H1 (cell line): Measurements from ENCODE around the gene IP6K1. TPM values are rescaled to one million over a fixed set of nuclear protein-coding genes. Genes with fewer than 3 reads are reported as not detected.

ENCODE experiments used
- CTCF ChIA-PET: fragments of 300-600 bp; sonication (Branson Sonifier 250); formaldehyde crosslinking; loops from one replicate; lab custom pipeline; 2021; ENCODE audit not compliant: partially characterized antibody; lab: Charles Lee
- POLR2A ChIA-PET: fragments of 300-600 bp; sonication (Branson Sonifier 250); formaldehyde crosslinking; loops from one replicate; lab custom pipeline; 2021; ENCODE audit warnings: inconsistent platforms; ENCODE audit not compliant: partially characterized antibody; lab: Charles Lee
- DNase-seq, 2 experiments: peaks; one replicate each; pipeline versions ENCODE4 v3.0.0 to v3.0.0-alpha.2; 2010 to 2022; ENCODE audit warnings: low spot score in 2 of 2, low read depth in 1 of 2, mixed read lengths in 1 of 2
- FAIRE-seq: peaks from 2 replicates; lab custom pipeline; 2011; peaks lifted over from hg19 to GRCh38; lab: Jason Lieb, UNC
- H2AFZ ChIP-seq: 2 replicates; pipeline ENCODE4 v1.8.1; 2012; ENCODE audit warnings: low read length, inconsistent platforms
- H2AK5ac ChIP-seq: 2 replicates; pipeline ENCODE4 v1.6.1; 2013; ENCODE audit warnings: low read depth, low read length
- H2BK120ac ChIP-seq: replicated peaks from 2 replicates; pipeline ENCODE3; 2013; ENCODE audit warnings: low read depth, low read length, inconsistent platforms
- H2BK12ac ChIP-seq: 2 replicates; pipeline ENCODE4 v1.6.1; 2013; ENCODE audit warnings: low read depth, low read length
- H2BK15ac ChIP-seq: 2 replicates; pipeline ENCODE4 v1.6.1; 2013; ENCODE audit warnings: low read length
- H2BK20ac ChIP-seq: 2 replicates; pipeline ENCODE4 v1.6.1; 2013; ENCODE audit warnings: low read length
- H2BK5ac ChIP-seq: 2 replicates; pipeline ENCODE4 v1.6.1; 2013; ENCODE audit warnings: low read depth, low read length
- H3K14ac ChIP-seq: 2 replicates; pipeline ENCODE4 v1.6.1; 2013; ENCODE audit warnings: inconsistent platforms; ENCODE audit not compliant: insufficient read length
- H3K18ac ChIP-seq: 2 replicates; pipeline ENCODE4 v1.6.1; 2013; ENCODE audit warnings: low read length; ENCODE audit errors: extremely low read depth
- H3K23ac ChIP-seq: 2 replicates; pipeline ENCODE4 v1.6.1; 2013; ENCODE audit warnings: inconsistent platforms; ENCODE audit not compliant: insufficient read length
- H3K23me2 ChIP-seq: 2 replicates; pipeline ENCODE4 v1.6.1; 2013; ENCODE audit warnings: low read depth, low read length
- H3K27ac ChIP-seq: 2 replicates; pipeline ENCODE4 v1.6.1; 2011; ENCODE audit warnings: low read depth, low read length, inconsistent platforms
- H3K27me3 ChIP-seq, 4 experiments: replicated peaks in 1 of 4; 1 replicate in 1 of 4; 2 replicates in 3 of 4; pipeline versions ENCODE4 v1.6.1 to v1.8.1; 2011 to 2013; ENCODE audit warnings: low read length in 3 of 4, mild to moderate bottlenecking in 3 of 4, inconsistent platforms in 2 of 4, mixed read lengths in 2 of 4, moderate library complexity in 1 of 4; ENCODE audit not compliant: control insufficient read depth in 3 of 4, insufficient read depth in 3 of 4; ENCODE audit errors: extremely low read depth in 1 of 4
- H3K36me3 ChIP-seq, 4 experiments: 2 replicates each; pipeline versions ENCODE4 v1.6.1 to v1.8.1; 2011 to 2013; ENCODE audit warnings: mild to moderate bottlenecking in 4 of 4, low read length in 3 of 4, moderate library complexity in 2 of 4, control low read depth in 1 of 4, inconsistent platforms in 1 of 4; ENCODE audit not compliant: insufficient read depth in 4 of 4, control insufficient read depth in 2 of 4
- H3K4ac ChIP-seq: replicated peaks from 2 replicates; pipeline ENCODE3; 2013; ENCODE audit warnings: low read length, low read depth, mixed read lengths, inconsistent platforms; ENCODE audit not compliant: insufficient read length
- H3K4me1 ChIP-seq, 4 experiments: replicated peaks in 1 of 4; 1 replicate in 1 of 4; 2 replicates in 3 of 4; pipeline versions ENCODE4 v1.6.1 to v1.8.1; 2011 to 2013; ENCODE audit warnings: low read length in 3 of 4, inconsistent platforms in 2 of 4, mixed read lengths in 1 of 4; ENCODE audit not compliant: insufficient read depth in 4 of 4, control insufficient read depth in 3 of 4
- H3K4me2 ChIP-seq, 2 experiments: 2 replicates each; pipeline versions ENCODE4 v1.6.1 to v1.8.1; 2011 to 2013; ENCODE audit warnings: low read depth in 2 of 2, low read length in 2 of 2, control low read depth in 1 of 2, inconsistent platforms in 1 of 2, mild to moderate bottlenecking in 1 of 2; ENCODE audit not compliant: insufficient read depth in 1 of 2
- H3K4me3 ChIP-seq, 4 experiments: fragments of 200-600, 300-600 bp in 1 of 4; sonication (generic), shearing (Covaris generic), sonication (Bioruptor Twin) in 1 of 4; 2 replicates each; pipeline versions ENCODE4 v1.5.1 to v1.8.1; 2011 to 2016; ENCODE audit warnings: low read length in 4 of 4, low read depth in 3 of 4, control low read depth in 2 of 4, inconsistent platforms in 2 of 4, mild to moderate bottlenecking in 2 of 4, mixed read lengths in 1 of 4, moderate library complexity in 1 of 4; ENCODE audit not compliant: insufficient read depth in 2 of 4; ENCODE audit errors: extremely low read depth in 1 of 4
- H3K56ac ChIP-seq: replicated peaks from 2 replicates; pipeline ENCODE3; 2013; ENCODE audit warnings: low read depth, mild to moderate bottlenecking, mixed read lengths, low read length, inconsistent platforms; ENCODE audit not compliant: insufficient read length
- H3K79me1 ChIP-seq: 2 replicates; pipeline ENCODE4 v1.6.1; 2013; ENCODE audit warnings: low read depth, low read length, control low read depth
- H3K79me2 ChIP-seq, 2 experiments: 2 replicates each; pipeline versions ENCODE4 v1.6.1 to v1.8.1; 2012 to 2013; ENCODE audit warnings: low read length in 2 of 2, mild to moderate bottlenecking in 2 of 2, inconsistent platforms in 1 of 2; ENCODE audit not compliant: insufficient read depth in 2 of 2, control insufficient read depth in 1 of 2
- H3K9ac ChIP-seq, 4 experiments: replicated peaks in 1 of 4; 1 replicate in 1 of 4; 2 replicates in 3 of 4; pipeline versions ENCODE4 v1.6.1 to v1.8.1; 2011 to 2013; ENCODE audit warnings: low read depth in 3 of 4, low read length in 3 of 4, control low read depth in 2 of 4, mild to moderate bottlenecking in 2 of 4, moderate library complexity in 2 of 4, inconsistent platforms in 1 of 4; ENCODE audit errors: extremely low read depth in 1 of 4
- H3K9me3 ChIP-seq, 2 experiments: 2 replicates each; pipeline versions ENCODE4 v1.6.1 to v1.8.1; 2012 to 2013; ENCODE audit warnings: mild to moderate bottlenecking in 2 of 2, moderate library complexity in 2 of 2, control low read depth in 1 of 2, inconsistent platforms in 1 of 2, low read depth in 1 of 2, low read length in 1 of 2, mixed read lengths in 1 of 2; ENCODE audit not compliant: insufficient read depth in 2 of 2
- H4K20me1 ChIP-seq, 2 experiments: replicated peaks in 1 of 2; 2 replicates each; pipeline versions ENCODE3 to v1.8.1; 2011 to 2013; ENCODE audit warnings: inconsistent platforms in 2 of 2, low read length in 2 of 2, mild to moderate bottlenecking in 1 of 2; ENCODE audit not compliant: insufficient read depth in 2 of 2, control insufficient read depth in 1 of 2
- H4K5ac ChIP-seq: 2 replicates; pipeline ENCODE4 v1.6.1; 2013; ENCODE audit warnings: low read length, low read depth, mixed read lengths, inconsistent platforms; ENCODE audit not compliant: insufficient read length
- H4K8ac ChIP-seq: 2 replicates; pipeline ENCODE4 v1.8.0; 2013; ENCODE audit warnings: mild to moderate bottlenecking, moderate library complexity, low read length, inconsistent platforms; ENCODE audit not compliant: insufficient read depth; ENCODE audit errors: extremely low read depth
- H4K91ac ChIP-seq: replicated peaks from 2 replicates; pipeline ENCODE3; 2013; ENCODE audit warnings: low read length, mixed read lengths, inconsistent platforms; ENCODE audit not compliant: insufficient read length
- CHD2 ChIP-seq: IDR thresholded peaks from 2 replicates; pipeline ENCODE4 v1.6.1; 2012; ENCODE audit warnings: low read length, improper control_type of control experiment
- HDAC2 ChIP-seq, 2 experiments: fragments of 300-600 bp in 1 of 2; sonication (generic) in 1 of 2; IDR thresholded peaks; 2 replicates each; pipeline ENCODE4 v1.6.1; 2011 to 2012; ENCODE audit warnings: low read depth in 2 of 2, low read length in 2 of 2, mild to moderate bottlenecking in 2 of 2, moderate library complexity in 2 of 2, borderline replicate concordance in 1 of 2, inconsistent platforms in 1 of 2
- WGBS, 2 experiments: shearing (Covaris generic) in 1 of 2; methylation state at CpG; one replicate each; pipeline versions ENCODE4 v1.1.6 to v1.1.7; 2013 to 2015; ENCODE audit warnings: low lambda C conversion rate in 2 of 2, mixed read lengths in 2 of 2, inconsistent platforms in 1 of 2, low coverage in 1 of 2, missing lambda C conversion rate in 1 of 2; ENCODE audit not compliant: insufficient replicate concordance in 2 of 2, insufficient coverage in 1 of 2, insufficient read length in 1 of 2; ENCODE audit errors: extremely low coverage in 1 of 2, missing lambda C conversion rate in 1 of 2; 5-methylcytosine and 5-hydroxymethylcytosine counted together
- polyA plus RNA-seq, 7 experiments: library from polyadenylated mRNA; depleted of rRNA in 3 of 7; stranded (reverse) in 5 of 7; unstranded in 2 of 7; fragments of >200 nt in 5 of 7; fragments of 200-250 nt in 2 of 7; gene quantifications; 1 replicate in 5 of 7; 2 replicates in 1 of 7; 4 replicates in 1 of 7; pipeline versions ENCODE4 v1.2.1 to v1.2.3, GENCODE V29; 2011 to 2013; ENCODE audit warnings: missing spikeins in 2 of 7, mixed read lengths in 2 of 7
- total RNA-seq: library from RNA; stranded (reverse); fragmentation: NEBNext Ultra II Directional; extraction: Animal tissue kit (Norgen Biotek cat#: 25700); gene quantifications from 2 replicates; pipeline ENCODE4 v1.2.1, GENCODE V29; 2021

IP6K1 gene
- total and polyA plus RNA-seq, 2 of the 8 experiments (the other 6 are each of a cell fraction or from before 2014, with no cell fraction given), result 31.5 to 35.2 TPM

DNA sequence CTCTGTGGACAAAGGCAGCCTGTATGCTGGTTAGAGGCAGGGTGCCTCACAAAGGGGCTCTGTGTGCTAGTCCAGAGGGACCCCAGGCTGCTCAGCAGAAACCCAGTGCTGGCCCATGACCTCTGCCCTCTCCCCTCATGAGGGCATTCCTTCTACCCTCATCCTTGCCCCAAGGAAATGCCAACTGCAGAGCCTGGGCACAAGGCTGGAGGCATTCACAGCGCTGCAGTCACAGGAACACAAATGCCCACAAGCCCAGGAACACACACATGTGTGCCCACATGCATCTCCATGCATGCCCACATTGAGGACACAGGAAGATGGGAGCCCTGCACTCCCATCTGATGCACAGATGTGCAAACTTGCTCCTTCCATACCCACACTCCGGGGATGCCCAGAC is 20.5 kb upstream of the IP6K1 start:
- H4K91ac ChIP-seq, result no peak overlapping the region
- no peak overlapping the region for H4K5ac ChIP-seq
- no peaks in the 10 kb centered on the region for H3K9me3 ChIP-seq
- FAIRE-seq, result no peak
- no peaks in the 10 kb centered on the region for H4K20me1 ChIP-seq
- H3K14ac ChIP-seq, result no peak overlapping the region
- DNase-seq, result no peak
- H2BK5ac ChIP-seq, result peak overlapping the region; percentile 9; the same call in 1 of the 2 replicates
- no peak overlapping the region for H3K9ac ChIP-seq
- peaks cover 0 to 16% (median 11%) of the 10 kb centered on the region in 4 experiments; a peak in 5 of 7 replicates for H3K27me3 ChIP-seq
- no peaks in the 10 kb centered on the region for H3K36me3 ChIP-seq
- H3K23ac ChIP-seq, result no peak overlapping the region
- 0 out of 2 replicates have a peak overlapping the region, but pooled peaks have one; percentile 20 for H3K27ac ChIP-seq
- no peak for TF ChIP-seq CHD2
- TF ChIP-seq HDAC2 (IDR thresholded peaks at IDR 0.05; ENCODE audit: borderline replicate concordance in 1 of 2, low read depth in 2 of 2, low read length in 2 of 2), result no peak
- H3K79me2 ChIP-seq, result no peaks in the 10 kb centered on the region
- peaks cover 0 to 25% (median 21%) of the 10 kb centered on the region in 4 experiments; a peak in 6 of 7 replicates for H3K4me1 ChIP-seq
- peak overlapping the region; percentile 84; the same call in 1 of the 2 replicates for H2BK12ac ChIP-seq
- H2AK5ac ChIP-seq, result no peak overlapping the region; the same call in 1 of the 2 replicates
- no peak overlapping the region for H2AFZ ChIP-seq
- peak overlapping the region; percentile 67; the same call in 1 of the 2 replicates for H3K18ac ChIP-seq
- peak overlapping the region; percentile 55; the same call in 1 of the 2 replicates for H2BK15ac ChIP-seq
- H3K4ac ChIP-seq, result no peak overlapping the region
- 0 out of 4 replicates have a peak overlapping the region, but pooled peaks of 1 of the 2 experiments have one; percentile 14 for H3K4me2 ChIP-seq
- ChIA-PET POLR2A (interaction anchor here (0.8 to 6.2 kb wide), 4 partner anchors 13 to 88 kb away, joined by 3 to 16 read pairs (median 4); partner anchors contain the start of gene TRAIP), CTCF (interaction anchor here (0.7 to 17.0 kb wide), 7 partner anchors 9 to 102 kb away, joined by 3 to 266 read pairs (median 8); partner anchors contain the start of gene UBA7)
- H3K4me3 ChIP-seq, result no peak overlapping the region
- H3K56ac ChIP-seq, result no peak overlapping the region
- H2BK120ac ChIP-seq, result no peak overlapping the region
- no peaks in the 10 kb centered on the region for H3K79me1 ChIP-seq
- H3K23me2 ChIP-seq, result peaks cover 8% of the 10 kb centered on the region; the same call in 1 of the 2 replicates
- WGBS, 2 experiments, result 81% methylated on average over 2 of the region's 2 CpGs; no CpG with 5 or more reads in 1 of the 2 experiments
- H2BK20ac ChIP-seq, result peak overlapping the region; percentile 5; the same call in 1 of the 2 replicates
- H4K8ac ChIP-seq, result no peak overlapping the region
